OCI-LY1 (cell line): ENCODE data around the gene PUS7L.

Experiments
- H2AFZ ChIP-seq: fragments of 200-600 bp; sonication (generic), shearing (Covaris generic); 2 replicates; pipeline ENCODE4 v1.6.0; 2014; ENCODE audit warnings: antibody characterized with exemption, mild to moderate bottlenecking, low read length
- H3F3A ChIP-seq: fragments of 200-600 bp; sonication (generic), shearing (Covaris generic); 2 replicates; pipeline ENCODE4 v1.6.0; 2014; ENCODE audit warnings: mild to moderate bottlenecking, antibody characterized with exemption, low read length, moderate library complexity; ENCODE audit not compliant: insufficient read depth
- H3K27ac ChIP-seq: fragments of 200-600 bp; sonication (generic); 2 replicates; pipeline ENCODE4 v1.5.1; 2014; ENCODE audit warnings: low read length, mixed run types, mild to moderate bottlenecking, low read depth; ENCODE audit not compliant: poor library complexity, severe bottlenecking
- H3K27me3 ChIP-seq: fragments of 200-600 bp; sonication (generic); 2 replicates; pipeline ENCODE4 v1.6.0; 2014; ENCODE audit warnings: antibody characterized with exemption, mild to moderate bottlenecking, low read length, moderate library complexity; ENCODE audit not compliant: insufficient read depth
- H3K36me3 ChIP-seq: fragments of 200-600 bp; sonication (generic); 2 replicates; pipeline ENCODE4 v1.6.1; 2014; ENCODE audit warnings: mild to moderate bottlenecking, antibody characterized with exemption, low read length, moderate library complexity, mixed read lengths; ENCODE audit not compliant: insufficient read depth
- H3K4me1 ChIP-seq: fragments of 200-600 bp; sonication (generic); 2 replicates; pipeline ENCODE4 v1.5.1; 2014; ENCODE audit warnings: mild to moderate bottlenecking, low read length, moderate library complexity; ENCODE audit not compliant: insufficient read depth, severe bottlenecking
- H3K4me2 ChIP-seq: fragments of 200-600 bp; sonication (generic), shearing (Covaris generic); 2 replicates; pipeline ENCODE4 v1.6.1; 2014; ENCODE audit warnings: low read length
- H3K4me3 ChIP-seq: fragments of 200-600 bp; sonication (generic); 2 replicates; pipeline ENCODE4 v1.5.1; 2014; ENCODE audit warnings: low read length, low read depth, mild to moderate bottlenecking, mixed read lengths; ENCODE audit not compliant: poor library complexity, severe bottlenecking
- H3K79me2 ChIP-seq: fragments of 200-600 bp; shearing (Covaris generic); 2 replicates; pipeline ENCODE4 v1.6.1; 2016; ENCODE audit warnings: mixed run types, low read length, mixed read lengths; ENCODE audit not compliant: insufficient read depth
- H3K9ac ChIP-seq: fragments of 200-600 bp; sonication (generic), shearing (Covaris generic); 2 replicates; pipeline ENCODE4 v1.6.1; 2014; ENCODE audit warnings: mild to moderate bottlenecking, low read length, mixed read lengths
- H3K9me2 ChIP-seq: fragments of 200-600 bp; sonication (generic), shearing (Covaris generic); 2 replicates; pipeline ENCODE4 v1.6.1; 2014; ENCODE audit warnings: low read depth, mild to moderate bottlenecking, low read length, mixed read lengths
- H3K9me3 ChIP-seq: fragments of 200-600 bp; shearing (Covaris generic); 2 replicates; pipeline ENCODE4 v1.6.1; 2014; ENCODE audit warnings: low read length, mixed read lengths
- H4K20me1 ChIP-seq: fragments of 200-600 bp; sonication (generic), shearing (Covaris generic); 2 replicates; pipeline ENCODE4 v1.6.0; 2016; ENCODE audit warnings: mild to moderate bottlenecking, low read length; ENCODE audit not compliant: insufficient read depth
- EZH2 ChIP-seq: fragments of 200-600 bp; sonication (generic), shearing (Covaris generic); IDR thresholded peaks from 2 replicates; pipeline ENCODE4 v1.8.0; 2017; ENCODE audit warnings: borderline replicate concordance, mixed run types, mild to moderate bottlenecking, antibody characterized with exemption, low read length, moderate library complexity, mixed read lengths
- TF ChIP-seq, protein P1 (sequence below): fragments of 200-600 bp; sonication (generic), shearing (Covaris generic); IDR thresholded peaks from 2 replicates; pipeline ENCODE4 v1.5.1; 2017; ENCODE audit warnings: mild to moderate bottlenecking, antibody characterized with exemption, low read length, moderate library complexity, mixed read lengths

PUS7L gene, protein sequence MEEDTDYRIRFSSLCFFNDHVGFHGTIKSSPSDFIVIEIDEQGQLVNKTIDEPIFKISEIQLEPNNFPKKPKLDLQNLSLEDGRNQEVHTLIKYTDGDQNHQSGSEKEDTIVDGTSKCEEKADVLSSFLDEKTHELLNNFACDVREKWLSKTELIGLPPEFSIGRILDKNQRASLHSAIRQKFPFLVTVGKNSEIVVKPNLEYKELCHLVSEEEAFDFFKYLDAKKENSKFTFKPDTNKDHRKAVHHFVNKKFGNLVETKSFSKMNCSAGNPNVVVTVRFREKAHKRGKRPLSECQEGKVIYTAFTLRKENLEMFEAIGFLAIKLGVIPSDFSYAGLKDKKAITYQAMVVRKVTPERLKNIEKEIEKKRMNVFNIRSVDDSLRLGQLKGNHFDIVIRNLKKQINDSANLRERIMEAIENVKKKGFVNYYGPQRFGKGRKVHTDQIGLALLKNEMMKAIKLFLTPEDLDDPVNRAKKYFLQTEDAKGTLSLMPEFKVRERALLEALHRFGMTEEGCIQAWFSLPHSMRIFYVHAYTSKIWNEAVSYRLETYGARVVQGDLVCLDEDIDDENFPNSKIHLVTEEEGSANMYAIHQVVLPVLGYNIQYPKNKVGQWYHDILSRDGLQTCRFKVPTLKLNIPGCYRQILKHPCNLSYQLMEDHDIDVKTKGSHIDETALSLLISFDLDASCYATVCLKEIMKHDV

GRCh38 chr12:43758728-43759563 lies at the start of gene PUS7L, which contains the start of gene IRAK4:
PUS7L (minus strand) TSS chr12:43758790; CDS start chr12:43755245, 3,545 bp downstream.
IRAK4 (plus strand) TSS chr12:43758951; CDS start chr12:43768112, 9,161 bp downstream.
- no peaks in the 10 kb centered on the region for H4K20me1 ChIP-seq
- TF ChIP-seq, protein P1, sequence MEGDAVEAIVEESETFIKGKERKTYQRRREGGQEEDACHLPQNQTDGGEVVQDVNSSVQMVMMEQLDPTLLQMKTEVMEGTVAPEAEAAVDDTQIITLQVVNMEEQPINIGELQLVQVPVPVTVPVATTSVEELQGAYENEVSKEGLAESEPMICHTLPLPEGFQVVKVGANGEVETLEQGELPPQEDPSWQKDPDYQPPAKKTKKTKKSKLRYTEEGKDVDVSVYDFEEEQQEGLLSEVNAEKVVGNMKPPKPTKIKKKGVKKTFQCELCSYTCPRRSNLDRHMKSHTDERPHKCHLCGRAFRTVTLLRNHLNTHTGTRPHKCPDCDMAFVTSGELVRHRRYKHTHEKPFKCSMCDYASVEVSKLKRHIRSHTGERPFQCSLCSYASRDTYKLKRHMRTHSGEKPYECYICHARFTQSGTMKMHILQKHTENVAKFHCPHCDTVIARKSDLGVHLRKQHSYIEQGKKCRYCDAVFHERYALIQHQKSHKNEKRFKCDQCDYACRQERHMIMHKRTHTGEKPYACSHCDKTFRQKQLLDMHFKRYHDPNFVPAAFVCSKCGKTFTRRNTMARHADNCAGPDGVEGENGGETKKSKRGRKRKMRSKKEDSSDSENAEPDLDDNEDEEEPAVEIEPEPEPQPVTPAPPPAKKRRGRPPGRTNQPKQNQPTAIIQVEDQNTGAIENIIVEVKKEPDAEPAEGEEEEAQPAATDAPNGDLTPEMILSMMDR: peak; percentile 32; the same call in 1 of the 2 replicates
- TF ChIP-seq EZH2: no peak
- peaks cover 43% of the 10 kb centered on the region for H3K4me1 ChIP-seq
- H3K4me3 ChIP-seq: peak within 1 kb of the TSS; percentile 70
- peak within 1 kb of the TSS; percentile 90 for H3K27ac ChIP-seq
- H3K4me2 ChIP-seq: peak within 1 kb of the TSS; percentile 96
- H3F3A ChIP-seq: no peaks in the 10 kb centered on the region
- H3K79me2 ChIP-seq: peaks cover 24% of the 10 kb centered on the region
- no peaks in the 10 kb centered on the region for H3K9me2 ChIP-seq
- H3K36me3 ChIP-seq: peaks cover 25% of the 10 kb centered on the region
- no peaks in the 10 kb centered on the region for H3K9me3 ChIP-seq
- no peaks in the 10 kb centered on the region for H3K27me3 ChIP-seq
- H3K9ac ChIP-seq: peak within 1 kb of the TSS; percentile 82
- H2AFZ ChIP-seq: no peak within 1 kb of the TSS

DNA sequence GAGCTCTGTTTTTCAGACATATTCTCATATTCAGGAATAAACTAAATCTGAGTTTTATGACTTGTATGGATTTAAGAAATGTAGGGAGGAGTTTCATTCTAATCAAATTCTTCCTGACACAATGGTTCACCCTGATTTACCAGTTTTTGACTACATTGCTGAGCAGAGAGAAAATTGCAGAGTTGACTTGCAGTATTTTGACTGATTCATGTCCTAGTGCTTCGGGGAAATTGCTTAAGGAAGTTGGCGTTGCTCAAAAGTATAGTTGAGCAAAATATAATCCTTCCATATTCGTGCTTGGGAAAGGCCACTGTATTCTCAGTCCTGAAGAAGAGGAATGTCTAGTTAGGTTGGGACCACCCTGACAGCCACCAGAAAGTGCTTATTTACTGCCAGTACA lies 48.8 kb upstream of the PUS7L start:
- Histone ChIP-seq H3F3A (no peaks in the 10 kb centered on the region), H3K9ac (no peak overlapping the region), H3K9me3 (no peaks in the 10 kb centered on the region), H3K4me2 (peak overlapping the region; percentile 96), H3K27me3 (no peaks in the 10 kb centered on the region), H3K4me3 (no peak overlapping the region), H3K79me2 (peaks cover 34% of the 10 kb centered on the region), H3K4me1 (peaks cover 36% of the 10 kb centered on the region), H3K36me3 (peaks cover 15% of the 10 kb centered on the region; the same call in 1 of the 2 replicates), H3K9me2 (no peaks in the 10 kb centered on the region), H3K27ac (no peak overlapping the region), H2AFZ (no peak overlapping the region), H4K20me1 (no peaks in the 10 kb centered on the region)
- TF ChIP-seq, protein P1: no peak
- no peak for TF ChIP-seq EZH2

DNA sequence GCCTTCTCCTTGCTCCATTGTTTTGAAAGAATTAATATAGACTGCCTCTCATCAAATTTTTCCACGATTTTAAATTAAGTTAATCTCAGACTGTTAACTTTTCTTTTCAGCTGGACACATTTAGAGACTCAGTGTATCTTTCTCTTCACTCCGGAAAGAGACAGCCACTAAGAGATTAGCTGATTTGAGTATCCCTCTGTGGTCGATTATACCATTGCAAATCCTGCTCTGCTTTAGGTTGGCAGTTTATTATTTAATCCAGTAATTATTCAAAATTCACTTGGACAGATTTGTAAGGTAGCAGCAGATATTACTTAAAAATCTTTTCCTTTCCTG lies 48.1 kb upstream of the PUS7L start:
- no peaks in the 10 kb centered on the region for H3F3A ChIP-seq
- TF ChIP-seq EZH2: no peak
- TF ChIP-seq, protein P1: no peak
- peak overlapping the region; percentile 96 for H3K4me2 ChIP-seq
- peaks cover 35% of the 10 kb centered on the region for H3K79me2 ChIP-seq
- no peaks in the 10 kb centered on the region for H3K9me3 ChIP-seq
- peak overlapping the region; percentile 81 for H3K9ac ChIP-seq
- no peaks in the 10 kb centered on the region for H4K20me1 ChIP-seq
- H3K27ac ChIP-seq: peak overlapping the region; percentile 64
- H2AFZ ChIP-seq: peak overlapping the region; percentile 92; the same call in 1 of the 2 replicates
- H3K36me3 ChIP-seq: peaks cover 22% of the 10 kb centered on the region; the same call in 1 of the 2 replicates
- peaks cover 36% of the 10 kb centered on the region for H3K4me1 ChIP-seq
- H3K27me3 ChIP-seq: no peaks in the 10 kb centered on the region
- no peaks in the 10 kb centered on the region for H3K9me2 ChIP-seq
- peak overlapping the region; percentile 89 for H3K4me3 ChIP-seq
